GM18505 (cell line): ENCODE measurements around the gene FAM227A.
"Not testable (repeated sequence)": the region's sequence is repeated elsewhere in the genome, so short reads cannot be mapped to it uniquely, and the experiment has no call there.

Experiments
- ATAC-seq: cut with Tn5 transposase; IDR thresholded peaks from one replicate; pipeline ENCODE4 v1.9.1; 2021; ENCODE audit not compliant: unreplicated experiment
- POLR2A ChIP-seq: IDR thresholded peaks from 4 replicates; pipeline ENCODE4 v1.6.1; 2011; ENCODE audit warnings: borderline replicate concordance; ENCODE audit not compliant: insufficient read depth, insufficient read length; ENCODE audit errors: extremely low read depth

The FAM227A gene

DNA sequence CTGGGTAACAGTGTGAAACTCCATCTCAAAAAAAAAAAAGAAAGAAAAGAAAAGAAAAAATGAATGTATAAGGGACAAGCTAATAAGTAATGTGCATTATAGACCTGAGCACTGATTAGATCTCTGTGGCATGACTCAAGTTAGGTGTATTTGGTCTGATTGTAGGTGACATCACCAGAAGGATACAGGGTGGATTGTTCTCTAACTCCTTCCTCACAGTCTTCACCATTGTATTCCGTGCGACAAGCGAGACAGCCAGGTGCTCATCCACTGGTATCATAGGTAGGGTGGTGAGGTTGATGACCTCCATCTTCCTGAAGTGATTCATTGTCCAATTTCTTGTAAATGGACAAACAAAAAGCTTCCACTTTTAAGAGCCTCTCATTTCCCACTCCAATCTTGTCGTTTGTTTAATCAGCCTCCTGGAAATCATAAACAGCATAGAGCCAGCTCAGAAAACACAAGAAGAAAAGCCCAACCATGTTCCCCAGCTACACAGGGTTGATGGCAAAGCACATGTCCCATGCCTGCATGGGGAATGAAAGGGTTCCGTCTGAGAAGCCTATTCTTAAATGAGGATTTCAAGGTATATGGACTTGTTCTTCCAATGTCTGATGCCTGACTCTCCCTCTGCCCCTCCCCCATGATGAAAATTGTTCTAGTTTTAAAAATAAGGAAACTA, 6.2 kb downstream of the FAM227A start:
- TF ChIP-seq POLR2A, result no peak
- no peak for ATAC-seq

DNA sequence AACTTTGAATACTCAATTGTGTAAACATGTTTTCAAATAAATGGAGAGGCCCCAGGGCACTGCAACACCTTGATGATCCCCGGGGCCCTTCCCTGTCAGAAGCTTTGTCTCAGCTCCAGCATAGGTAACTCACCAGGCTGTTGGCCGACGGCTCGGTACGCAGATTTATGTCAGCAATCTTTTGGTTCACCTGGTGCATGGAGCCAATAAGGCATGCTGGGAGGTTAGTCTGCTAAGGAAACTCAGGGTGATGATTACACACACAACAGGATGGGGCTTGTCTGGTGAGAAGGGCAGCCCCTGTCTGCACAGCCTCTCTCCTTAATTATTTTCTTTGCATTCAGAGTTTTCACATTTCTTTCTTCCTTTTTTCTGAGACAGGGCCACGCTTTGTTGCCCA, 10.8 kb downstream of the FAM227A start:
- ATAC-seq, result no peak
- TF ChIP-seq POLR2A, result no peak

DNA sequence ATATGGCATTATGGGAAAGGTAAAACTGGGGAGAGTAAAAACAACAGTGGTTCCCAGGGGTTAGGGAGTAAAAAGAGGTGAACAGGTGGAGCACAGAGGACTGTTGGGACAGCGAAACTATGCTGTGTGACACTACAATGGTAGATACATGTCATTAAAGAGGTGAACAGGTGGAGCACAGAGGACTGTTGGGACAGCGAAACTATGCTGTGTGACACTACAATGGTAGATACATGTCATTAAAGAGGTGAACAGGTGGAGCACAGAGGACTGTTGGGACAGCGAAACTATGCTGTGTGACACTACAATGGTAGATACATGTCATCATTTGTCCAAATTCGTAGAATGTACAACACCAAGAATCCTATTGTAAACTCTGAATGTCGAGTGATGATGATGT, 11.9 kb downstream of the FAM227A start:
- ATAC-seq, result not testable (repeated sequence)

DNA sequence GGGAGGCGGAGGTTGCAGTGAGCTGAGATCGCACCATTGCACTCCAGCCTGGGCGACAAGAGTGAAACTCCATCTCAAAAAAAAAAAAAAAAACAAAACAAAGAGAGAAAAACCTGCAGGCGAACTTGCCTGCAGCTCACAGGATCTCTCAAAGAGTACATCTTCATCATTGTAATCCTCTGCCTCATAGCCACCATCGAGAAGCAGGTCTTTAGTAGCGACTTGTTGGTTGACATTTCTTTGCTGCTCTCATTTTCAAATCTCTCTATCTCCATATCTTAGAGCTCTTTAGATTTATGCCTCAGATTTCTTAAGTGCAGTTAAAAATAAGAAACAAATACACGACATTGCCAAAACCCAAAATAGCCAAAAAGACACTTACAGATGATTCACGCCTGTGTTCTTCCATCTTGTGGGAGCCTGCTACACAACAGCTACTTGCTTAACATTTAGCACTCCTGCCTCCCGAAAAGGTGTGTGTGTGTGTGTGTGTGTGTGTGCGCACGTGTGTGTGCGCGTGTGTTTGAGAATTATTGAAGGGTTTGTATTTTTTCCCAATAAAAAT, 14.6 kb downstream of the FAM227A start:
- ATAC-seq, result no peak
- no peak for TF ChIP-seq POLR2A

GRCh38 chr22:38638728-38639127, 17.5 kb downstream of the FAM227A start:
- ATAC-seq, result no peak
- TF ChIP-seq POLR2A, result no peak

GRCh38 chr22:38638216-38638615, 18.0 kb downstream of the FAM227A start:
- no peak for TF ChIP-seq POLR2A
- no peak for ATAC-seq

DNA sequence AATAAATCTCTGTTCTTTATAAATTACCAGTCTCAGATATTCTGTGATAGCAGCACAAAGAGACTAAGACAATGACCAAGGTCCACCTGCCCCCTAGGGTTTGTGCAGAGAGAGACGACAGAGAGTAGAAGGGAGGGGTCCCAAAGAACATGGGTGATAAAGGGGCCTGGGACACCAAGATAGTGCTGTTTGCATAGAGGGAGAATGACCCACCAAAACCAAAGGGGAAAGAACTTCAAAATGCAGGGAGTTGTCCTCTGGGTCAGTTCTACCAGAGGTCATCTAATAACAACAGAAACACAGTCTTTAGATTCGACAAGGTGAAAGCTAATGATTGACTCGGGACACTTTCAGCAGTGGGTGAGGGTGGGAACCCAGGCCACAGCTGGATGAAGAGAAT, 23.7 kb downstream of the FAM227A start:
- ATAC-seq, result no peak
- TF ChIP-seq POLR2A, result no peak

DNA sequence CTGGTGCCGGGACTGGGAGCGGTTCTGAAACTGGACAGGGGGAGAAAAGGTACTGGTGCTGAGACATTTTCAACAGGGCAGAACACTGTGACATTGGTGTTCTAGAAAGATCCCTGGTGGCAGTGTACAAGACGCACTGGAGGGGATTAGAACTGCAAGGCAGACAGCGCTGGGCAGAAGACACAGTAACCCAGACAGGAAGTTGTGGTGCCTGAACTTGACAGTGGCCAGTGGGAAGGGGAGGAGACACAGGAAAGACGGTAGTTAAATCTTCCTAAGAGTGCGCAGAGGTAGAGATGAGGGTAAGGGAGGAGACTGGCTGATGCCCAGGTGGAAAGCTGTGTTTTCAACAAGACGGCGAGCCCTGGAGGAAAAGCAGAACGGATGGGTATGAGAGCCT, 24.5 kb downstream of the FAM227A start:
- ATAC-seq, result no peak
- TF ChIP-seq POLR2A, result no peak

DNA sequence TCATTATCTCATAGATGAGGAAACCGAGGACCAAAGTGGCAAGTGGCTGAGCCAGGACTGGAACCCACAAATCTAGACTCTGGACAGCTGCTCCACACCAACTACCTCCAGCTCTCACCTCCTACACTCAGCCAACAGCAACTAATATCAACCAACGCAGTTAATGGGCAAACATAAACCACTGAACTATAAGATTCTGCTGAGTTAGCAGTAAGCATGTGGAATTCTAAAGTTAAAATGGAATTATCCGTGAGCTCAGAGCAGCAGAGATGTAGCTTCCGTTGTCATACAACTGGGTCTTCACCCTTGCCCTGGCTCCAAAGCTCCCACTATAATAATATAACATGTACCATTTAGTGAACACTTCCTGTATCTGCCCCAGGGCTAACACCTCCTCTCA, 27.1 kb downstream of the FAM227A start:
- TF ChIP-seq POLR2A, result no peak
- ATAC-seq, result no peak

GRCh38 chr22:38628444-38628843, 27.7 kb downstream of the FAM227A start:
- no peak for ATAC-seq
- TF ChIP-seq POLR2A, result no peak

DNA sequence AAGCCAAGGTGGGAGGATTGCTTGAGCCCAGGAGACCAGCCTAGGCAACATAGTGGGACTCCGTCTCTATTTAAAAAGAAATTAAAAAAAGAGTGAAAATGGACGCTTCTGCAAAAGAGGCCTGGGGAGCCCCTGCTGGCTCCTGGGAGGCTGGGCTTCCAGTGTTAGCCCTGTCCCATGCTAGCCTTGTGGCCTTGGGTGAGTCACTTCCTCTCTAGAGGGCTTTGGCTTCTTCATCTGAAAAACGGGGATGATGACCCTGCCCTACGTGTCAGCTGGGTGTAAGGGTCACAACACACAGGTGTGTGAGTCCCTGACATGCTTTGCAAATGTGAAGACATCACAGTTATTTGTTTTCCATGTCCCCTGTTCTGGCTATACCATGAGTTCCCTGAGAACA, 32.8 kb downstream of the FAM227A start:
- ATAC-seq, result no peak
- no peak for TF ChIP-seq POLR2A

DNA sequence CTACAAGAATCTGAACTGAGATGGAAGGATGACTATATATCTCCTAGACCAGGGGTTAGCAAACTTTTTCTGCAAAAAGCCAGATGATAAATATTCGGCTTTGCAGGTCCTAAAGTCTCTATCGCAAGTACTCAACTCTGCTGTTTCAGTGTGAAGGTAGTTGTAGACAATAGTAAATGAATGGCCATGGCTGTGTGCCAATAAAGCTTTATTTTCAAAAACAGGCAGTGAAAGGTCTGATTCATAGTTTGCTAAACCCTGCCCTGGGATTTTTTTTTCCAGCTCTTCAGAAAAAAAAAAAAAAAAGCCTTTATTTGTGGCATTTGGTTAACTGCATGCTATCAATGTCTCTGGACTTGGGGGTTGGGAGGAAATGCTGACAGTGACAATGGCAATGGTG, 37.5 kb downstream of the FAM227A start:
- ATAC-seq, result no peak
- TF ChIP-seq POLR2A, result no peak

- TF ChIP-seq POLR2A, result no peak
Measured at GRCh38 chr22:38618258-38618657, 37.9 kb downstream of the FAM227A start.

DNA sequence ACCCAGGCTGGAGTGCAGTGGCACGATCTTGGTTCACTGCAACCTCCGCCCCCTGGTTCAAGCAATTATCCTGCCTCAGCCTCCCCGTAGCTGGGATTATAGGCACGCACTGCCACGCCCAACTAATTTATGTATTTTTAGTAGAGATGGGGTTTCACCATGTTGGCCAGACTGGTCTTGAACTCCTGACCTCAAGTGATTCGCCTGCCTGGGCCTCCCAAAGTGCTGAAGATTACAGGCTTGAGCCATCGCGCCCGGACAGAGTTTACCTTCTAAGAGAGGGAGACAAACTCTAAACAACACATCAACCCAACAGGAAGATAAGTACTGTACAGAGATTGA, 41.2 kb downstream of the FAM227A start:
- not testable (repeated sequence) for ATAC-seq

More at GRCh38 chr22:38618258-38618657, 37.9 kb downstream of the FAM227A start:
- no peak for ATAC-seq

DNA sequence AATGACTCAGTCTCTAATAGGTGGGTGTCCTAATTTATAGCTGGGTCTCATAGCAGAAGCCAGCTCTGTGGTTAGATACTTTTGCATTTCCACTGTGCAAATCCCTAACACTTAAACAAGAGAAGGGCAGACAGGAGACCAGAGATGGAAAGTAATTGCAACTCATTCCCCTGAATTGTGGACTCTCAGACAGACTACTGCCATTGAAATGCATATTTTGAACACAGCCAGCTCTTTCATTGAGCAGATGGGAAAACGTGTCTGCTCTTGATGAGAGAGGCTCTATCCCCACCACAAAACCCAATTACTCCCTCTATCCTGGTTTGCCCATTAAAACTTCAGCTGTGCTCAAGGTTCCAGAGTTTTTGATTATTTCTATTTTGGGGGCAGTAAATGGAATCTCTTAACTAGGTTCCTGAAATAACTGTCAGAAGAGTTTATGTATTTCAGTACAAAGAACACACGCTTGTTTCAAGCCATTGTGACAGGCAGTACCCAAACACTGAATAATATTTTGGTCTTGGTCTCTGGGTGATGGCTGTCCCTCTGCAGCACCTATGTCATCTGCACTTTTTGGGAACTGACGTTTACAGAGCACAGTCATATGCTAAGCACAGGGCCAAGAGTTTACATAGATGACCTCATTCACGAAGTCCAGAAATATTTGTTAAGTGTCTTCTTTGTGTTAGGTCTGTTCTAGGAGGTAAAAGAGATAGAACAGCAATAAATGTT, 41.7 kb downstream of the FAM227A start:
- TF ChIP-seq POLR2A, result no peak
- ATAC-seq, result no peak

- ATAC-seq, result no peak
- TF ChIP-seq POLR2A, result no peak
Measured at GRCh38 chr22:38613588-38613987, 42.6 kb downstream of the FAM227A start.
